HG02885 (cell line): Measurements from ENCODE around the gene GPR15.
"Not testable (repeated sequence)": the region's sequence is repeated elsewhere in the genome, so short reads cannot be mapped to it uniquely, and the experiment has no call there.

ENCODE experiments used
- ATAC-seq: cut with Tn5 transposase; IDR thresholded peaks from one replicate; pipeline ENCODE4 v1.9.1; 2021; ENCODE audit warnings: mild to moderate bottlenecking; ENCODE audit not compliant: unreplicated experiment, poor library complexity

The GPR15 gene

GRCh38 chr3:98556164-98557130, 24.7 kb downstream of the GPR15 start:
- peak; percentile 80 for ATAC-seq

GRCh38 chr3:98557324-98558010, 25.7 kb downstream of the GPR15 start:
- ATAC-seq: peak; percentile 28

DNA sequence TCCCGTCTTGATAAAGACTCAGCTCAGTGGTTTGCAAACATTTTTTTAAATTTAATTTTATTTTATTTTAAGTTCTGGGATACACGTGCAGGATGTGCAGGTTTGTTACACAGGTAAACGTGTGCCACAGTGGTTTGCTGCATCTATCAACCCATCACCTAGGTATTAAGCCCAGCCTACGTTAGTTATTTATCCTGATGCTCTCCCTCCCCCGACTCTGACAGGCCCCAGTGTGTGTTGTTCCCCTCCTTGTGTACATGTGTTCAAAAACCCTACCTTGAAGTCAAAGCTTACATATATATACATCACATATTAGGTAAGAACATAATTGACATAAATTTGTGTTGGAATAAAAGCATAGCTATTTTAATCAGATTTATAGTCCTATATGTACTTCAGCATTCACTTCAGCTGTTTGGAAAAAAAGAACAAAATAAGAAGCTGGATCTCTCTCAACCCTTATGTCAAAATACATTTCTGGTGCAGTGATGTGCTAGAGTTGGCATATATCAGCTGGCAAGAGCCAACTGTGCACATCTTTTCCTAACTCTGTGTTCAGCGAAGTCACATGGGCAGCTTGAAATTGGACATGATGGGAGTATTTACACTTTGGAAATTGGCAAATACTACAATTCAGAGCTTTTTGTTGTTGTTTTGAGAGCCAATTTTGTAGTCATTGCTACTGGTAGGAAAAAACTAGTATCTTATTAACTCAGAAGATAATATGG, 26.5 kb downstream of the GPR15 start:
- ATAC-seq: no peak

GRCh38 chr3:98559769-98560168, 28.0 kb downstream of the GPR15 start:
- not testable (repeated sequence) for ATAC-seq

DNA sequence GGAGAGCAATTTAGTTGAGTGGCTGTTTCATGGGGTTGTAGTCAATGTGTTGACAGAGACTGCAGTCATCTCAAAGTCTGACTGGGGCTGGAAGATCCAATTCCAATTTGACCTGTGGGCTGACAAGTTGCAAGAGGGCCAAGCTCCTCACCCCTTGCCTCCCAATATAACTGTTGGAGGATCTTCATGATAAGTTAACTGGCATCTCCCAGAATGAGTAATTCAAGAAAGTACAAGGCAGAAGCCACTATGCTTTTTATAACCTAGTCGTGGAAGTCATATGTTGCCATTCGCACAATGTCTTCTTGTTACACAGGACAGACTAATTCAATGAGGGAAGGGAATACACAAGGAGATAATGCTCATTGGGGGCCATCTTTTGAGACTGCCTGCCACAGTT, 29.1 kb downstream of the GPR15 start:
- no peak for ATAC-seq

DNA sequence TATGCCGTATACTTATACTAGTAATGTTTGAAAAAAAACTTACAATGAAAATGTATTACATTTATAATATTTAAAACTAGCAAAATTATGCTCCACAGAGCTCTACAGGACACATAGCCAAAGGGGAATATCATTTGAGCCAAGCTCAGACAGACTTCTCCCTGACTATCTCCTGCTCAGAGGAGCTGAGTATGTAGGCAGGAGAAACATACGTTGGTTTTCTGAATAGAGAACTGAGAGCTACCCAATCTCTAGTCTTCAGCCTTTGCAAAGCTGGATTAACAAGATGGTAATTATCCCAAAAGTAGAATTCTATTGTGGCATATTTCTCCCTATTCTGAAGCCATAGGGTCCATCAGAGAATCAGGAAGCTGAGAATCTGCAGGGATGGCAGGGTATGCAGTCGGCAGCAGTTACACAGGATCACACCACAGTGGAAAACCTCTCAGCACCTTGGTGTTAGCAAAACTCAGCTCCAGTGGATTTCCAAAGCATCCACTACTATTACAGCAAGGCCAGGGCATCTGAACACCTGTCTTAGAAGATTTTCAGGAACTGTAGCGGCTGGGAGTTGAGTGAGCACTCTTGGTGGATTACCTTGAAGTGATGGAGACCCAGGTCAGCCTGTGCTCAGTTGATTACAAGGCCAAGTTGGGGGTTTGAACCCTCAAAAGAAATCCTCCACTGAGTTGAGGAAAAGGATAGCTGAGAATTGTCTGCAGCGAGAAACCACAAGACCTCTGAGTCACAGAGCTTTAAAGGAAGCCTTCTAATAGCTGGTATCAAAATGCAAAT, 30.1 kb downstream of the GPR15 start:
- ATAC-seq: peak; percentile 24

DNA sequence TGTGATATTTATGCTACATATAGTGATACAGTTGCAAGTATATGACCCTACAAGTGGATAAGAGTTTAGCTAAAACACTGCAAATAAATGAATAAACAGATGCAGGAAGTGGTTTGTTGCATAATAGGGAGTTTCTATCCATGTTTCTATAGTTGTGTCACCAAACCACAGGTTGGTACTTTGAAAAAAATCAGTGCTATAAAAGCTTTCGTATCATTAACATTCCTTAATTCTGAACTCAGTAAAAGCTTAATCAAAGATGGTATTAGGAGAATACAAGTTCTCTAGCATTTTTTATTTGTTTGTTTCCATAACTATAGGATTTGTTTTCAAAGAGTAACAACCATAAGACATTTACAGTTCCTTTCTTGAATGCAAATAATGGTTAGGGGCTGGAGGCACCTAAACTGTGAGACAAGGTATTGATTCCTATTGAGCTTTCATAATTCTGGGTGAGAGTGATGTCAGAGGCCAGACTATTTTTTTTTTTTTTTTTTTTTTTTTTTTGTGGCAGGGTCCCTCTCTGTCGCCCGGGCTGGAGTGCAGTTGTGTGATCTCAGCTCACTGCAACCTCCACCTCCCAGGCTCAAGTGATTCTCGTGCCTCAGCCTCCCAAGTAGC, 32.0 kb downstream of the GPR15 start:
- peak; percentile 58 for ATAC-seq

DNA sequence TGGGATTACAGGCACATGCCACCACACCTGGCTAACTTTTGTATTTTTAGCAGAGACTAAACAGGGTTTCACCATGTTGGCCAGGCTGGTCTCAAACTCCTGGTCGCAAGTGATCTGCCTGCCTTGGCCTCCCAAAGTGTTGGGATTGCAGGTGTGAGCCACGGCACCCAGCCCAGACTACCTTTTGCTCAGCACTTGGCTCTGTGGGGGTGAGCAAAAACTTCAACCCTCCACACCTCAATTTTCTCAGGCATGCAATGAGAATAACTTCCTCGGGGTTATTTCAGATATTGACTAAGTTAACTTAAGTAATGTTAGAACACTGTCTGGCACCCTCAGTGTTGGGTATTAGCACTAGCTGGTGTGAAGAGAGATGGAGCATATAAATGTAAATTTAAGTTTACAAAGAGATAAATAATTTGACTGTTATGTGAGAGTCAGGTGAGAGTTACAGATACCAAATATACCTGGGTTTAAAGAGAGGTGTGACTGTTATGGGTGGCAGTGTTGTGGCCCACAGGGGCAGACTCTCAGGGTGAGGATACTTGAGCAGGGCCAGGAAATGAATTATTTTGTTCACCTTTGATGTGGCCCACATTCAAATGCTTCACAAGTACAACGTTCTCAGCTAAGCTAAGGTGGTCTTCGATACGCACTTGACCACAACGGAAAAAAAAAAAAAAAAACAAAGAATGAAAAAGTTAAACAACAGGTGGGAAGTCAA, 32.7 kb downstream of the GPR15 start:
- no peak for ATAC-seq

GRCh38 chr3:98565237-98565643, 33.5 kb downstream of the GPR15 start:
- peak; percentile 20 for ATAC-seq

DNA sequence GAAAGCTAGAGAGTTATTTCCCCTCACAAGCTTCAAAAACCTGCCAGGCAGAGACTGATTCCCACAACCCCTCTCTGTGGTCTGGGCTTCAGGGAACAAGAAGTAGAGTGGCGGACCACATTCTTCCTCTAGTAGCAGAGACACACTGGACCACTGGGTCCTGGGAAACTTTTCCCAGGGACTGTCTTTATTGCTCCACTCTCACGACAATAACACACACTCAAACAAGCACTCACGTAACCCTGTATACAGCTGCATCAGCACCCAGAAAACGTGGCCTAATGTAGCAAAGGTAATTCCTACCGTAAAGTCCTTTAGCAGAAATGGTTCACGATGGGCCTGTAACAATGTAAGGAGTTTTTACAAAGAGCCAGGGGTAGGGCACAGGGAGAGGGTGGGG, 34.1 kb downstream of the GPR15 start:
- no peak for ATAC-seq

DNA sequence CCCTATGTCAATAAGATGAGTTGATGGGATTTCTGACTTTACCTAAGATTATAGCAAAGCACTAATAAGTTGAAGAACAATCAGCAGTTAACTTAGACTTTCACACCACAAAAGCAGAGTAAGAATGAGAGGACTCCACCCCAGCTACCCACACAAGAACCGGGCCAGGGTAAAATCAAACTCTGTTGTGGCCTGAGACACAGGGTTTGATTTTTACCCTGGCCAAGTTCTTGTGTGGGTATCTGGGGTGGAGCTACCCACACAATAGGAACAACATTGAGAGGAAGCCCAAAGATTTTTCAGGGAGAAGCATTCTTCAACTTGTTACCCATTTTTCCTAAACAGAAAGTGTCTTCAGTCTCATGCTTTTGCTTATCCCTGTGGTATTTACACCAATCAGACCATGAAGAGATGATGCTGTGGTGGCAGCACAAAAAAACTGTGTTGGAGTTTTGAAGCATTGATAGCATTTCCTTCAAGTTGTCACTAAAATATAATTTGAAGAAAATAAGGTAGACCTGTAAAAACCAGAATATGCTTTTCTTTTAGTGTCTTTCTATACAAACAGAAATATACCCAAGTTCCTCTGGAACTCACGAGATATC, 36.0 kb downstream of the GPR15 start:
- ATAC-seq: peak; percentile 46

DNA sequence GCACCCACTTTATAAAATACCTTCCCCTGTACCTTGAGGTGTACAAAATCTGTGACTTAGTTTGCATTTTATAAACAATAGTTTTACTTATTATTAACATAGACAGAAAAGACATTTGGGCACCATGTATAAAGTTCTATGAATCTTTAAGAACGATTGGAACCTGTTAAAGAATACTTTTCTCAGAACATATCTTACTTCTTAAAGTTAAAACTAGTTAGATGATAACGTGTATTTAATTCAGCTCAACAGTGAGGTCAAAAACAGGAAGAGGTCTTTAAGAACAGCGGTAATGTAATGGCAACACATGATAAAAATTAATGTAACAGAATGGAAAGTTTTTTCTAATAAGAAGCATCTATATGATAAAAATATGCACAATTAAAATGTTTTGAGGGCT, 36.6 kb downstream of the GPR15 start:
- ATAC-seq: no peak

- peak; percentile 78 for ATAC-seq
Measured at GRCh38 chr3:98573181-98573728, 41.5 kb downstream of the GPR15 start.

- ATAC-seq: no peak
Measured at GRCh38 chr3:98574132-98574531, 42.4 kb downstream of the GPR15 start.

DNA sequence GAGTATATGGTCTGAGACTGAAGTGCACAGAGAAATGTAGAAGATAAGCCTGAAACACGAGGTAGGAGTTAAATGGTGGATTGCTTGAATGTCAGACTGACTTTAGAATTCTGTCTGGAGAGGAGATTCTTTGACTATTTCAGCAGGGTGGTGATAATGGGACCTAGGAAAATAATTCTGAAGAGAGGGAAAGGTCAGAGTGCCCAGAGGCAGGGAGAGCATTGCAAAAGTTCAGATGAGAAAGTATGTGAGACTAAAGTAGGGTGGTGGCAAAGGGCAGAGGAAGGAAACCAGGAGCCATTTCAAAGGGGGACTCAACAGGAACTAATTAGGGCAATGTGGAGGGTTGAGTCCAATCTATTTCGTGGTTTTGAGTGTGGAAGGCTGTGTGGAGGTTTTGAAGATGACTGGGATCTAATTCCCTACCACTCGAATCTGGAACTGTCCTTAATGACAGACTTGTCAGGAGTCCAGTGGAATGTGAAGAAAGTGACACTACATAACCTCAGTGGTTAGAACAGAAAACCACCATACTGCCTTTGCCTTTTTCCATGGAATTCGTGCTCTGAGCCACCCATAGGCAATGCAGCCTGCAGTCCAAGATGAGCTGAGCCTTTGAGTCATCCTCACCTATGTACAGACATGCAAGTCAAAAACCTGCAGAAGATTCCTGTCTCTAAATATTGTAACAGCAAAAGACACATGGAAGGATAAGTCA, 45.6 kb downstream of the GPR15 start:
- no peak for ATAC-seq

DNA sequence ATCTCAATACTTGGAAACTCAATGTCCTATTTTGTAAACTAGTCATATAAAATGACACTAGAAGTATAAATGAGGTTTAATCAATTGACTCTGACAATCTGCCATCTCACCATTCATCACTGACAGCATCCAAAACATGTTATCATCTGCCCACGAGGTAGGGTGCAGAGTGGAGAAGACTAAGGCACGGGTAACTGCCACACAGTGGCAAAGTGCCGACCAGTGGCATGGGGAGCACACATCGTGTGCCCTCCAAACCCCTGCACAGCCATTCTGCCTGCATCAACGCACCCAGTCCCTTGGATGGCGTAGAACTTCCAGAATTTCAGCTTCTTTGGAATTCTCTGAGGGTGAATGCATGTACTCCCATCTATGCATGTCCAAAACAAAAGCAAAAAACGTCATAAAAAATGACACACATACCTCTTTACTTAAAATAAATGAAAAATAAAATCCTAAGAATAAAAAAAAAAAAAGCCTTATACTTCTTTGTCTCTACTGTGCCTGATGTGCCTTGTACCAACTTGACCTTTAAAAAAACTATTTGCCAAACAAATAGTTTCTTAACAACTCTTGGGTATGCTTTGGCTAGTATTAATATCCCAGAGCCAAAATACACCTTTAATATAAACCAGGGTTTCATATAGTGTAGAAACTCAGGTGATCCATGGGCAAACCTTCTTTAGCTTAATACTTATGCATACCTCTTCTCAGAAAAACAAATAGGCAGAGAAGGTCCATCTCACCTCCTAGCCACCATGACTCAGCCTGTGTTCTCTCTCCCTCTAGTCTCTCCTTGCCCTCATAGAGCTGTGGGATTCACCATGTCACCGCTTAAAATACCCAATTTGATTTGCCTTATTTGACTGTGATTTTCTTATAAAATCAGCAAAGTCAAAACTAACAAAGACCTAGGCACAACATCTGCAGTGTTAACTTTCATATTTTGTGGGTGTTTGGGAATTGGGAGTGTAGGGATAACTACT, 48.9 kb downstream of the GPR15 start:
- ATAC-seq: no peak
